GM12892 (cell line): ENCODE measurements around the gene FOXJ3.

Source experiments
- POLR2A ChIP-seq: IDR thresholded peaks from 2 replicates; pipeline ENCODE4 v1.6.1; 2011; ENCODE audit warnings: low read depth, low read length, control low read depth
- POLR2AphosphoS5 ChIP-seq: IDR thresholded peaks from 2 replicates; pipeline ENCODE4 v1.6.1; 2011; ENCODE audit warnings: low read depth, low read length, control low read depth

GRCh38 chr1:42140191-42140590 is 194.8 kb downstream of the FOXJ3 start:
- TF ChIP-seq POLR2A, result no peak
- no peak for TF ChIP-seq POLR2AphosphoS5
